HG02623 (cell line): ENCODE results near the gene ABCC11.
A peak's percentile ranks its signal among the peaks of the same experiment; 100 is the strongest.
"Not testable (repeated sequence)": the region's sequence is repeated elsewhere in the genome, so short reads cannot be mapped to it uniquely, and the experiment has no call there.

ENCODE experiments used
- ATAC-seq: cut with Tn5 transposase; IDR thresholded peaks from one replicate; pipeline ENCODE4 v1.9.1; 2021; ENCODE audit warnings: moderate library complexity; ENCODE audit not compliant: unreplicated experiment

ABCC11 gene

GRCh38 chr16:48204825-48205151 is 42.6 kb downstream of the ABCC11 start:
- ATAC-seq, result no peak

GRCh38 chr16:48203974-48204824 is 43.1 kb downstream of the ABCC11 start:
- no peak for ATAC-seq

- no peak for ATAC-seq
Measured at GRCh38 chr16:48201515-48202201, 45.7 kb downstream of the ABCC11 start.

- no peak for ATAC-seq
Measured at GRCh38 chr16:48197294-48197693, 50.0 kb downstream of the ABCC11 start.

GRCh38 chr16:48194828-48195556 is 52.3 kb downstream of the ABCC11 start:
- no peak for ATAC-seq

GRCh38 chr16:48193846-48194245 is 53.5 kb downstream of the ABCC11 start:
- no peak for ATAC-seq

GRCh38 chr16:48188449-48189102 is 58.8 kb downstream of the ABCC11 start:
- peak; percentile 79 for ATAC-seq

GRCh38 chr16:48187779-48188178 is 59.6 kb downstream of the ABCC11 start:
- ATAC-seq, result no peak

GRCh38 chr16:48184681-48185080 is 62.7 kb downstream of the ABCC11 start:
- no peak for ATAC-seq

- no peak for ATAC-seq
Measured at GRCh38 chr16:48182979-48183537, 64.3 kb downstream of the ABCC11 start.

GRCh38 chr16:48181746-48182520 is 65.4 kb downstream of the ABCC11 start:
- ATAC-seq, result not testable (repeated sequence)

GRCh38 chr16:48180868-48181480 is 66.4 kb downstream of the ABCC11 start:
- no peak for ATAC-seq

GRCh38 chr16:48176635-48177408 is 70.5 kb downstream of the ABCC11 start:
- ATAC-seq, result no peak

- ATAC-seq, result no peak
Measured at GRCh38 chr16:48173889-48174288, 73.5 kb downstream of the ABCC11 start.

GRCh38 chr16:48172682-48173081 is 74.7 kb downstream of the ABCC11 start:
- ATAC-seq, result no peak

GRCh38 chr16:48169896-48170295 is 77.4 kb downstream of the ABCC11 start:
- no peak for ATAC-seq

- ATAC-seq, result no peak
Measured at GRCh38 chr16:48168075-48168474, 79.3 kb downstream of the ABCC11 start.

GRCh38 chr16:48166617-48167016 is 80.7 kb downstream of the ABCC11 start:
- not testable (repeated sequence) for ATAC-seq
